Activated naive CD4-positive, alpha-beta T cell treated with Interleukin-2 at 50 U/mL for 16 hours (primary cell): ENCODE measurements around the gene CAMK2D.
"Not testable (repeated sequence)": the region's sequence is repeated elsewhere in the genome, so short reads cannot be mapped to it uniquely, and the experiment has no call there.

Experiments
- DNase-seq: peaks from one replicate; pipeline ENCODE4 v3.0.0-alpha.2; 2020

The CAMK2D gene

DNA sequence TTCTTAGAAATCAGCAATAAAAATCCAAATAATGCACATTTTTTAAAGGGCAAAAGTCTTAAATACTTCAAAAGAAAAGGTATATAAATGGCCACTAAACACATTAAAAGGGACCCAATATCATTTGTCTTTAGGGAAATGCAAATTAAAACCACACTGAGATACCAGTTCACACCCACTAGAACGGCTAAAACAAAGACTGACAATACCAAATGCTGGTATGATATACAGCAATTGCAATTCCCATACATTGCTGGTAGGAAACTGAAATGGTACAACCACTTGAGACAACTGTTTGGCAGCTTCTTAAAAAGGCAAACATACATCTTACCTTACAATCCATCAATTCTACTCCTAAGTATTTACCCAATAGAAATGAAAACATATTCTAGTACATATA, 33.7 kb downstream of the CAMK2D start:
- no peak for DNase-seq

DNA sequence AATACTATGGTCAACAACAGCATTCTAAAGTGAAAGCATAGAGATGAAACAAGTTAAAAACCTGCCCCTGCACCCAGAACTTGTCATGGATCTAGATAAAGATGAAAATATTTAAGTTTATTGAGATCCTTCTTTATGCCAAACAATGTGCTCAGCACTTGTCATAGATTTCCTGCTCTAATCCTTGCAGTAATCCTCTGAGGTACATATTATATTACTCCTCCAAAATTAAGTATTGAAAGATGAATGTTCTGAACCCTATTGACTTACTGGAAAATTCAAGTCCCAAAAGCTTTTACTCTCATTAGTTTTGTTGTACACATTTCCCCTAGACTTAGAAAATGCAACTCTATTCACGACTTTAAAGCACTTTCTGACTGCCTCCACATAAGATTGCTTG, 35.6 kb downstream of the CAMK2D start:
- no peak for DNase-seq

DNA sequence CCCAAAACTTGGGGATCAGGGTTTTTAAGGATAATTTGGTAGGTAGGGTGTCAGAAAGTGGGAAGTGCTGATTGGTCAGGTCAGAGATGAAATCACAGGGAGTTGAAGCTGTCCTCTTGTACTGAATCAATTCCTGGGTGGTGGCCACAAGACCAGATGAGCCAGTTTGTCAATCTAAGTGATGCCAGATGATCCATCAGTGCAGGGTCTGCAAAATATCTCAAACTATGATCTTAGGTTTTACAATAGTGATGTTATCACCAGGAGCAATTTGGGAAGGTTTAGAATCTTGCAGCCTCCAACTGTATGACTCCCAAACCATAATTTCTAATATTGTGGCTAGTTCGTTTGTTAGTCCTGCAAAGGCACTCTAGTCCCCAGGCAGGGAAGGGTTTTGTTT, 43.3 kb downstream of the CAMK2D start:
- no peak for DNase-seq

DNA sequence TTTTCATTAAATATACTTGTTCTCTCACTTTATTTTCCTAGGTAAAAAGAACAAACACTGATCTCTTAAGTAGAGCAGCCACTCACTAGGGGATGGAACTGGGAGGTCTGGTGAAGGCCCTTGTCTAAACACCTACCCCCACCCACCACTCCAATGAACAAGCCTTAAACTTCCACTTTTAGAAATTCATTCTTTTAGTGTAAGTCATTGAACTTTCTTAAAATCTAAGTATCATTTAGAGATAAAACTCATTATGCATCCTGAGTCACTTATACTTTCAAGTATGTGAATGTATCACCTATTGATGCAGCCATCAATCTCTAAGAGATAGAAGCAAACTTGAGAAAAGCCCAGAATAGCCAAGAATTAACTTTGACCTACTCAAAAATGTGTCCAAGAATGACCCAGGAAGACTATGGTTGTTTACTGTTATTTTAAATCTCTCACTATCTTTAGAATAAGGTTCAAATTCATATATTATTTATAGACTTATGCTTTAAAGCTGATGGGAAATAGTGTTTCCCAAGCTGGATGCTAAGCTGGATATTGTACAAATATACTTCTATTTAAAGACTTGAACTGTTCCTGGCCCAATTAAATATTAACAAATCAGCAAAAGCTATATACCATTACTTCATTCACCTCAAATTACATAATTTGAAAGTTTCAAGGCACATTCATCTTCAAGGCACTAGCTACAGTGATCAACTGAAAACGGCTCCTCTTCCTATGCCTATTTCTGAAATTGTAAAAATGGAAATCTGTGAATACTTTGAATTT, 49.5 kb downstream of the CAMK2D start:
- DNase-seq = no peak

DNA sequence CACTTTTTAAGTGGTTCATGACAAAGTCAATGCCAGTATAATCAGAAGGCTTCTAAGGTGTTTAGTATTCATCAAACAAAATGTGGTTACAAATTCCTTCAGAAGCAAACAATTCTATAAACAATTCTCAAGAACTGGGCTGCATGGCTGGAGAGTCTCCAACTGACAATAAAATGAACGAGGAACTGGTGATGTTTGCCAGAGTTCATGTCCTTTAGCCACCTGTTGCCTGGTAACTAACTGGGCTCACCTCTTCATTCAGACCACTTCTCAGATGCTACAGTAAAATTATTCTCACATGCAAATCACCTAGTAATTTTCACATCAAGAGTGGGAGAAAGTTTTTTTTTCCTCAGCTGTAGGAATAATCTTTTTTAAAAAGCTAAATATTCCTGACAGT, 53.3 kb downstream of the CAMK2D start:
- no peak for DNase-seq

DNA sequence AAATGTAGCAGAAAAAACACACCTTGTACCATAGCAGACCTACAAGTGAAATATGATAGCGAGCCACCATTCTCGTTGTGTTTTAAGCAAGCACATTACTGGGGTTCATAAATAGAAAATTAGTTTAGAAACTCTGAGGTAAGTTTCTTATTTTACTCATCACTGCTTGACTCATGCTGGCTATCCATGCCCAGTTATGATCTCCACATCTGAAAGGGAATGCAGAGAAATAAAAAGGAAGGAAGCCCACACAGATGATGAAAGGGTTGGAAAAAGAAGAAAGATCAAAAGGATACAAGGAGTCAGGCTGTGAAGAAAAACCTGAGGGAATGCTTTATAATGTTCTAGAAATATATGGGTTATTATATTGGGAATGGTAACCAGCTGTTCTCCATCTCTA, 54.5 kb downstream of the CAMK2D start:
- DNase-seq = no peak

DNA sequence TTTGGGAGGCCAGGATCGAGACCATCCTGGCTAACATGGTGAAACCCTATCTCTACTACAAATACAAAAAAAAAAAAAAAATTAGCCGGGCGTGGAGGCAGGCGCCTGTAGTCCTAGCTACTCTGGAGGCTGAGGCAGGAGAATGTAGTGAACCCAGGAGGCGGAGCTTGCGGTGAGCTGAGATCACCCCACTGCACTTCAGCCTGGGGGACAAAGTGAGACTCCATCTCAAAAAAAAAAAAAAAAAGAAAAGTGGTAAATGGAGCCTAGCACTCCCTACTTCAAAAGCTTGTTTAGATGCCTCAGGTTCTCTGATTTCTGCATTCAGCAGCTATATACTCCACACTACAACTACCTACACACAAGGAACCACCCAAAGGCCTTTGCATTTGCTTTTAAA, 56.4 kb downstream of the CAMK2D start:
- not testable (repeated sequence) for DNase-seq

DNA sequence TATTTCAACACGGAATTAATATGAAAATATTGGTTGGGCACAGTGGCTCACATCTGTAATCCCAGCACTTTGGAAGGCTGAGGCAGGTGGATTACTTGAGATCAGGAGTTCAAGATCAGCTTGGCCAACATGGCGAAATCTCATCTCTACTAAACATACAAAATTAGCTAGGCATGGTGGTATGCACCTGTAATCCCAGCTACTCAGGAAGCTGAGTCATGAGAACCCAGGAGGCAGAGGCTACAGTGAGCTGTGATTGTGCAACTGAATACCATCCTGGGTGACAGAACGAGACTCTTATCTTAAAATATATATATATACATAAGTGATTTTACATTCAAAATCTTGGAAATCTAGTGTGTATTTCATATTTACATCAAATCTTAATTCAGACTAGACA, 58.9 kb downstream of the CAMK2D start:
- DNase-seq = not testable (repeated sequence)

DNA sequence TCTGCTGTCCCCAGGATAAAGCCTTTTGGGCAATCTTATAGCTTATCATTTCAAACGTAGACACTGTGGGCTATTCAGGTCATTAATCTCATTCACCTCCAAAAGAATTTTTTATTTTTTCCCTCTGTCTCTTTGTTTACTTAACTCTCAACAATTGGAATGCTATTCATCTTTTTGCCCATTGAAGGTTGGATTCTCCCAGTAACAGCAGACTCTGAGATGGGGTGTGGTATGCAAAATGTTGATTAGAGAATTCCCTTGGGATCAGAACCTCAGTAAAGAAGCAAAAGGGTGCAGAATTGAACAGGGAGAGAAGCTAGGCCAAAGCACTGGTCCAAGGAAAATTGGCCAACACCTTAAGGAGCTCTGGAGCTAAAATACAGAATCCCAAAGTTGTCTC, 60.4 kb downstream of the CAMK2D start:
- no peak for DNase-seq

DNA sequence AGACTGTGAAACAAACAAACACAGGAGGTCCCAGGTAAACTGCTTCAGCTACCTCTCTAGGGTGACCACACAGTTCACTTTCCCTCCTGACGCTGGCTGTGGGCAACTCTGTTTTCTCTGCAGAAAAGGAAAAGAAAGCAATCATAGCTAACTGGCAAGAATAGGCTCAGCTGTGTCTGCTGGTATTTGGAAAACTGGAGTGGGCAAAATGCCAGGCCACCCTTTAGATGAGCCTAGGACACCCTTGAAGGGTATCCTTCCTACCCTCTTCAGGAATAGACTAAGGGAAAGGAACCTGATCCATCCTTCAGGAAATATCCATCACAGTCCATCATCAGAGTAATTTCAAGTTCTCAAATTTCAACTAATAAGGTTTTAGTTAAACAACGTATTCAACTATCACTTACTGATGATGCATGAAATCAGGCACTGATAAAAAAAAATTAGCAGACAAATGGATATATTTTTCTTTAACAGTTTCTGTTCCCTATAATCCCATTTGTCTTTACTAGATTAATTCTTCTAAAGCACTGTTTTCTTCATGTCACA, 60.9 kb downstream of the CAMK2D start:
- no peak for DNase-seq

DNA sequence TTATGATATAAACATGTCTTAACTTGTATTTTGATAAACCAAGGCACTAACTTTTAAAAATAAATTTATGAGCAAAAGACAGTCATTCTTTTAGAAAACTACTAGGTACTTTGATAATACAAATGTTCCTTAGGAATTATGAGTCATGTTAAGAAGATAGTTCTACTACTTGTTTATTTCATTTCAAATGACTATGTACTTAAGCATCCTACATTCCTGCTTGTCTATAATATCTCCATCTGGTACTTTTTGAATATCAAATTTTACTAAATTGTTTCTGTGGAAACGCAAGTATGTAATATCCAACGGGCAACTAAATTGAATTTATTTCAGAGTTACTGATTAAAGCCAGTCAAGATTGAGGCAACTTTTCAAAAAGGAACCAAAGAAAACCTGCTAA, 61.8 kb downstream of the CAMK2D start:
- no peak for DNase-seq

DNA sequence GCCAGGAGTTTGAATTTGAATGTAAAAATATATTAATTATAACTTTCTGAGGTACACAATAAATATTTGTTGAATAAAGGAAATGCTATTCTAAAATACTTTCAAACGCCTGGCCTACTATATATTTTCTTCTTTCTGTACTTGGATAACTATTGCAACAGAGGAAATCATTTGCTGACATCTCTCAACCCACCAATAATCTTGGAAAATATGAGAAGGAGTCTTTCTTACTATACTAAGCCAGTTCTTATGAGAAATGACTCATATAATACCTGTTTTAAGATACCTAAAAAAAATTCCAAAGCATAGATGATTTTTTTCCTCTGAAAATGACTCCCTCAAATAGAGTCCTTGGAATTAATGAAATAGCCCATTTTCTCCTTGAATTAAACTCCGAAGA, 64.1 kb downstream of the CAMK2D start:
- DNase-seq = no peak

DNA sequence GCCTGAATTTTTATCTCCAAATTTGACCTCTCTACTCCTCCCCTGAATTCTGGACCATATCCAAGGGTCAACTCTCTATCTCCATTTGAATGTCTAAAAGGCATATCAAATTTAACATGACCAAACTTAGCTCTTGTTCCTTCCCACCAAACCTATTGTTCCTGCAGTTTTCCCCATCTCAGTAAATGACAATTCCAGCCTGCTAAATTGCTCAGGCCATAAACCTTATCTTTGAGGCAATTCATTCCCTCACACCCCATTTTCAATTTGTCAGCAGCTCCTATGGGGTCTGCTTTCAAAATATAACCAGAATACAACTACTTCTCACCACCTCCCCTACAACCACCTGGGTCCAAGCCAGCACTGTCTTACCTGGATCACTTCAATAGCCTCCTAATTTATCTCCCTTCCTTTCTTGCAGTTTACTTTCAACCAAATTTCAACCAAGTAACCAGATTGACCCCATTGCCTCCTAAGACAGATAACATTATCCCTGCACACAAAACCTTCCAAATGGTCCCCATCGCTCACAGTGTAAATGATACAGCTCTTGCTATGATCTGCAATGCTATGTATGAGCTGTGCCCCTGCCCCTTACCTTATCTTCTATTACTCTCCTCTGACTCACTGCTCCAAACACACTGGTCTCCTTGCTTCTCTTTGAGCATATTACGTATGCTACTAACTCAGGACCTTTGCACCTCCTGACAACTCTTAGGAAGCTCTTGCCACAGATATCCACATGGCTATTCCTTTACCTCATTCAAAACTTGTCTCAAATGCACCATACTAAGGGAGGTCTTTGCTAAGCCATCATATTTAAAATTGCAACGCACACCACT, 66.0 kb downstream of the CAMK2D start:
- no peak for DNase-seq

DNA sequence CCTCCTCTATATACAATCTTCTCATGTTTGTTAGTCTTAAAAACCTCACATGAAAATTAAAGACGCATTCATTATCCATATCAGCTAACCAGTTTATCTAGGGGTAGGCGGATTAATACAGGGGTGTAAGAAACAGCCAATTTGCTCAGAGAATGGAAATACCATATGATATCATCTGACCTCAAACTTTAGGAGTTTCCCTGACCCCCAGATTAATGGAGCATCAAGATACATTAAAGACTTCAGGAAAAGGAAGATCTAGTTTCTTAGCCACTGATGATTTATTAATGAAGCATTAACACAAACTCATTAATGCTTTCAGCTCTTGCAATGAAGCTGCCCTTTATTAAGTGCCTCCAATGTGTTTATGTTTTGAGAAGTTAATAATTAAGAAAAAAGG, 67.5 kb downstream of the CAMK2D start:
- no peak for DNase-seq

DNA sequence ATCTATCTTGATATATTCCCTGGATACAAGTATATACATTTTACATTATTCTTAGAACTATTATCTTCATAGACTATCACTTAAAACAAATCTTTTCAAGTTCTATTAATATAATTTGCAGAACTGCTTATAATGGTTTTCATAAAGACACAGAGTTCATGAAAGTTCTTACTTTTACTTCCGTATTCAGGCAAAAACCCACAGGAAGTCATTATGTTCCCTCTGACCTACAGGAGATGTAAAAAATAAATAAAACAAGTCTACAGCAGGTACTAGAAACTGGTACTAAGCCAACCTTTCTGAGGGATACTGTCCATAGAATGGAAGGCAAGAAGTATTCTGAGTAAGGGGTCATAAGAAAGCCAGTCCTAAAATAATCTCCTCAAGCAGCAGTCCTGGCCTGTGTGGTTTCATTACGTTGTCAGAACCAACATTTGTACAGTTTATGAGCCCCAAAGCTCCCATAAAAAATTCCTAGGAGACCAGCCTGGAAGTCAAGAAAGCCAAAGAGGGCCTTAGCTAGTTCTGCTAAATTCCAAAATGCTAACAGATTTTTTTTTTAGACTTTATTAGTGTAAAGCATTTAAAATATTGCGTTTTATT, 68.6 kb downstream of the CAMK2D start:
- no peak for DNase-seq

DNA sequence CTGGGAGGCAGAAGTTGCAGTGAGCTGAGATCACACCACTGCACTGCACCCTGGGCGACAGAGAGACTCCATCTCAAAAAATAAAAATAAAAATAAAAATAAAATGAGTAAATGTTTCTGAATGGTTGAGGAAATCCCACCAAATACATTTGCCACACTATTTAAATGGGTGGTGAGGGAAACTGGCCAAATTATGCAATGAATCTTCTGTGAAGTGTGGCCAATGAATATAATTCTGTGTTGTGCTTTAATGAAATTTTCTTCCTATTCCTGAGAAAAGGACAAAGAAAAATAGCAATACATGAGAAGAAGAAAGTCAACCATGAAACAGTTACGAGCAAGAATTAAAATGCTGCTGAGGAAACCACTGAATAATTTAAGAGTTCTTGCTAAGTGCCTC, 69.9 kb downstream of the CAMK2D start:
- DNase-seq = no peak

DNA sequence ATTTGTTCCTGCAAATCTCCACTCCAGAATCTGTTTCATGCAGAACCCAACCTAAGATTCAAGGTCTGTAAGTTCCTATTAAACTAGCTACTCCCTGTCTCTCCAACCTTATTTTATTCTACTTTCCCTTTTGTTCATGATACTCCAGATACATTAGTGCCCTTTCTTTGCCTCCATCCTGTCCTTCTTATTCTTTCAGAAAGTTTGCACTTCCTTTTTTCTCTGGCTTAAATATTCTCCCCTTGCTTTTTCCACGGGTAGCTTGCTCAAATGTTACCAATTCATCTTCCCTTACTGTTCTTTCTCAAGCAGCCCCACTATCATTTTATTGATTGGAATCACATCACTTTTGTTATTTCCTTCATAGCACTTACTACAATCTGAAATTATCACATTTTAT, 72.1 kb downstream of the CAMK2D start:
- no peak for DNase-seq

DNA sequence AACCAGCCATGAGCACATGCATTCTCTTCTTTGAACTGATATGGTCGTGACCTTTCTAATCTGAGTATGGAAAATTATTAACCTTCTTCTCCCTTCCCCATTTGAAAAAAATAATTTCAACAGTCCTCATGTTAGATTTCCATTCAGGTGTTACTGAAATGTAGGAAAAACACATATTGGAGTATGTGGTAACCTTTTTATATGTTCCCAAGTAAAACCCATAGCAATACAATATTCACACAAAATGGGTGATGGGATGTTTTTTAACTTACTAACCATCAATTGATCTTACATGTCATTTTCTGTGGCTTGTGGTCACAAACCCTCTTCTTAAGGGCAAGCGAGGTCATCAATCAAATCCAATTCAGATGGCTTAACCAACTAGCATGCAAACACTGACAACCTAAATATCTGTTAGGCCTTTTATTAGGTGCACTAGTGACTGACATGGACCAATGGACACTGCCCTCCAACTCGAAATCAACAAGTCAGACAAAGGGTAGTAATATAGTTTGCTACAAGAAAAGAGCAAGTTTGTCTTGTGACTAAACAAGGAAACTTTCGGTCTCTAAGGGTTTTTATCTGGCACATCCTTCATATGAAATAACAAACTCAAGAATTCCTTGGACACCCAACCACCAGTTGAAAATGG, 74.3 kb downstream of the CAMK2D start:
- DNase-seq = no peak

DNA sequence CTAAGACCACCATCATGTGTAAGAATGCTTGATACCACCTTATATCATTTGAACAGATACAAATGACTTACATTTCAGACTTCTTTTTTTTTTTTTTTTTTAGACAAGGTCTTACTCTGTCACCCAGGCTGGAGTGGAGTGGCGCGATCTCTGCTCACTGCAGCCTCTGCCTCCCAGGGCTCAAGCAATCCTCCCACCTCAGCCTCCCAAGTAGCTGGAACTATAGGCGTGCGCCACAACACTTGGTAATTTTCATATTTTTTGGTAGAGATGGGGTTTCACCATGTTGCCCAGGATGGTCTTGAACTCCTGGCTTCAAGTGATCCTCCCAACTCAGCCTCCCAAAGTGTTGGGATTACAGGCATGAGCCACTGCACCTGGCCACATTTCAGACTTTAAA, 76.4 kb downstream of the CAMK2D start:
- not testable (repeated sequence) for DNase-seq

DNA sequence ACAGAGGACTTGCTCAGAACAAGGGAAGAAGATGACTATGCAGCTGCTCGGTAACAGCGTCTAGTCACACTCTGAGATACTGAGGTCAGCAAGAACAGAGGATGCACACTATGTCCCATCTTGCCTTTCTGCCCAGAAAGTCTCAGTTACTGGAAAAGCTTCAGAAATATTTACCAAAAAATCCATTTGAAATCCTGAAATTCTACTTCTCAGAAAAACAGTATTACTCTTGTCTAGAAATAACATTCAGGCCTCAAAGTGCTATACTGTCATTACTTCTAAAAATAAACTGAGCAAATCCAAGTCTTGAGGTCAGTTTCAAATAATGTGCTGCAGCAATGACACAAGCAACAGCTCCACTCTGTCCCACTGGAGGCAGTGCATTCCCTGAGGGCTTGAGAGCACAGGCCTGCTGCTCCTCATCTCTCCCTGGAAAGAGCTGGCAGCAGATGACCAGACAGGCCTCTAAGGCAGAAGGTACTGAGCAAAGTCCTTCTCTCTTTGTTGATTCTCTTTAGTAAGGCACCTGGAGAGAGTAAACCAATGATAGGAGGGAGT, 76.9 kb downstream of the CAMK2D start:
- peak; percentile 29 for DNase-seq

DNA sequence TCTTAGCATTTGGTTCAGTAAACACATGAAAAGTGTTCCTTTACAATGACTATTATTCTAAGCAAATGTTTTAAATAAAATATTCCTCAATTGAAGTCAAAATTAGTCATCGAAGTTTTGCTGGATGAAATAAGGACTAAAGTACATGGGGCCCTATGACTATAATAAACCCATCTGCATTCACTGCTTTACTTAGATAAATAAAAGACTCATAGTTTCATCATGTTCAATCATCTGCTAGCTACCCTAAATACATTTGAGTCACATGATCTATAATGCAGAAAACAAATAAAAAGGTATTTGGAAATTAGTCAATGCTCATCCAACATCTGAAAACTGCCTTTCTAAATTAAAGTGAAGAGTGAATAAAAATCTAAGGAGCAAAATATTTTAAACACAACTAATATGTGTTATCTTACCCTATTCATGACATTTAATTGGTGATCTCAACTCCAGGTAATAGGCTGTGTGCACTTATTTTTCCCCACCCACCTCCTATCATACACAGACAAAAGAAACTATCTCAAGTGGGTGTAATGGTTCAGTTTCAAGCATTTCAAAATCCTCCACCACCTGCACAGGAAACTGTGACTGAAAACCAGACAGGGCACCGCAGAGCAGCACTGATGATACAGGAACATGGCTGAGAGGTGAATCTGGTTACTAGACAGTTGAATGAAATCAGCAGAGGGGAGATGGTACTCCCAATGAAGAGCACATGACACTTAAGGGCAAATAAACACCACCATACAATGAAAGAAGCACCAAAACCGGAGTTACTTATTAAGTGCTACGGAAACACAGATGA, 78.6 kb downstream of the CAMK2D start:
- DNase-seq = peak; percentile 81

DNA sequence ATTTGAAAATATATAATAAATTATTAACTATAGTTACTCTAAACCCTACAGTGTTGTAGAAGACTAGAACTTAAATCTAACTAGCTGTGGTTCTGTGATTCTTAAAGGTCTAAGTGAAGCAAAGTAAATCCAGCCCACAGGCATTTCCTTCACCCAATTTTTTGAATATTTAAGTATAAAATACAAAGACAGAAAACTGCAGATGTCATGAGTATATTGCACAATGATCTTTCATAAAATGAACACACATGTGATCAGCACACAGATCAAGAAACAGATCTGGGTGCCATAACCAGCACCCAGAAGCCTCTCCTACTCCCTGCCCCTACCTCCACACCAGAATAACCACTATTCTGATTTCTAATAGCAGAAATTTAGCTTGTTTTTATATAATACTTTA, 82.9 kb downstream of the CAMK2D start:
- DNase-seq = no peak
